Measurements from ENCODE around the gene OR8K1.

Gene OR8K1

DNA sequence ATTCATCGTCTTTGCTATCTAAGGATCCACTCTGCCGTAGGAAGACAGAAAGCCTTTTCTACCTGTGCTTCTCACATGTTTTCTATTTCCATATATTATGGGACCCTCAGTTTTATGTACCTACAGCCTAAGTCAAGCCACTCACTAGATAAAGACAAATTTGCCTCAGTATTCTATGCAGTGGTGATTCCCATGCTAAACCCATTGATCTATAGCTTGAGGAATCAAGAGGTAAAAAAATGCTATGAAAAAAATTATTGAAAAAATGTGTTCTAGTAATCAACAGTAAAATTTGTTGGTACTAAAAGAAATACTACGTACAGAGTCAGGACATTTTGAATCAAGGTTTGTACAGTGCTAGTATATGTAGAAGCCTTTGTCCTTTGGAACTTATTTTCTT, 48.5 kb downstream of the OR8K1 start:
- H3K36me3 ChIP-seq: no peaks in the 10 kb centered on the region
- no peaks in the 10 kb centered on the region for H3K9me3 ChIP-seq (replicated peaks in 1 of 11)

DNA sequence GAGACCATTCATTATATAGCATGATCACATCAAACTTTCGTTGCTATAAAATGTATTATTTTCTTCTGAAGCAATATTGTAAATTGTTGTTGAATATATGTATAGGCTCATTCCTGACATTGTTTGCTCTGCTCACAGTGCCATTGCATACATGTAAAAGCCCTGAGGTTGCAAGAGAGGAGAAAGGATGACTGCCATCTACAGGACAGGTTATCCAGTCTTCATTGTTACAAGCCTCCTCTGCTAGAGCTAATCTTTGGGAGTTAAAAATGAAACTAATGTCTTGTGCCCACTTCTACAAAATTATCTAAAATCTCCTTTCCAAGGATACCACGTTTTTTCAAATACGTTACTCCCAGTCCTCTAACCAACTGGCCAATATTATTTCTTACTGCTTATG, 50.2 kb downstream of the OR8K1 start:
- TF ChIP-seq Cebpa-rat (IDR thresholded peaks at IDR 0.05): no peak
- Histone ChIP-seq H4K20me1 (no peaks in the 10 kb centered on the region), H3K36me3 (no peaks in the 10 kb centered on the region), H3K9ac (no peak overlapping the region), H3K4me2 (no peak overlapping the region), H3K9me3 (replicated peaks in 1 of 11) (0 out of 22 replicates have a peak, but pooled peaks cover 0 to under 1% (median 0%) of the 10 kb centered on the region in 11 experiments), H3K27ac (no peak overlapping the region), H3K4me3 (no peak overlapping the region), H3K27me3 (no peaks in the 10 kb centered on the region), H3K4me1 (no peaks in the 10 kb centered on the region)

More for the DNA sequence above, 48.5 kb downstream of the OR8K1 start:
- no peak overlapping the region for H3K4me2 ChIP-seq
- no peak overlapping the region for H3K4me3 ChIP-seq
- no peaks in the 10 kb centered on the region for H3K27me3 ChIP-seq
- H4K20me1 ChIP-seq: no peaks in the 10 kb centered on the region
- no peak for TF ChIP-seq Cebpa-rat (IDR thresholded peaks at IDR 0.05)
- H3K9ac ChIP-seq: no peak overlapping the region
- H3K4me1 ChIP-seq: no peaks in the 10 kb centered on the region
- H3K27ac ChIP-seq: no peak overlapping the region

All from BLaER1 treated with 17β-estradiol and CSF1 and Interleukin-3, amounts not matched to agents 10 nM and 100 nM (cell line).